ENCODE data around the gene CBX5. TPM values are rescaled to one million over a fixed set of nuclear protein-coding genes. Genes with fewer than 3 reads are reported as not detected.
A peak's percentile ranks its signal among the peaks of the same experiment; 100 is the strongest.

CBX5 gene
- total RNA-seq, 2 experiments from 2014 or later = 115 to 299 TPM

GRCh38 chr12:54221402-54221984 lies 58.4 kb downstream of the CBX5 start:
- H3K27ac ChIP-seq (ENCODE audit: low read depth, low read length, poor library complexity, severe bottlenecking) = no peak overlapping the region
- no peaks in the 10 kb centered on the region for H3K9me3 ChIP-seq (ENCODE audit: low read length)
- no peak overlapping the region for H3K4me2 ChIP-seq (ENCODE audit: low read length)
- no peak for DNase-seq (ENCODE audit: low spot score)
- no peak for TF ChIP-seq CTCF (conservative IDR thresholded peaks at IDR 0.05; ENCODE audit: low read length)
- TF ChIP-seq EZH2phosphoT487 (IDR thresholded peaks at IDR 0.05; ENCODE audit: borderline replicate concordance, low read depth, low read length) = no peak
- H3K9me2 ChIP-seq (ENCODE audit: insufficient read depth, low read length) = no peaks in the 10 kb centered on the region
- H3K79me2 ChIP-seq (ENCODE audit: insufficient read depth, low read depth, low read length) = no peaks in the 10 kb centered on the region
- H4K20me1 ChIP-seq (ENCODE audit: insufficient read depth, low read length) = no peaks in the 10 kb centered on the region
- H2AFZ ChIP-seq (ENCODE audit: low read length) = no peak overlapping the region
- POLR2A ChIA-PET = no interaction called here
- no peak overlapping the region for H3K4me3 ChIP-seq (ENCODE audit: low read depth, low read length, poor library complexity, severe bottlenecking)
- CTCF ChIA-PET (ENCODE audit: unreplicated experiment) = interaction anchor here (0.6 kb wide), 1 partner anchor 11 kb away, joined by 3 read pairs; no protein-coding TSS in a partner anchor
- no TSS peak for BruUV-seq (replicated peaks)
- peaks cover 31% of the 10 kb centered on the region for H3K4me1 ChIP-seq (ENCODE audit: insufficient read depth, low read length, poor library complexity, severe bottlenecking)
- H3K36me3 ChIP-seq (ENCODE audit: insufficient read depth, low read length) = no peaks in the 10 kb centered on the region
- intact Hi-C loops (cut with micrococcal nuclease; ENCODE audit: unreplicated experiment) = no loop called here

GRCh38 chr12:54220567-54220966 lies 59.4 kb downstream of the CBX5 start:
- no peak for DNase-seq (ENCODE audit: low spot score)
- Histone ChIP-seq H3K27ac (ENCODE audit: low read depth, low read length, poor library complexity, severe bottlenecking) (no peak overlapping the region), H3K4me1 (ENCODE audit: insufficient read depth, low read length, poor library complexity, severe bottlenecking) (peaks cover 40% of the 10 kb centered on the region), H3K9me2 (ENCODE audit: insufficient read depth, low read length) (no peaks in the 10 kb centered on the region), H3K4me2 (ENCODE audit: low read length) (no peak overlapping the region), H3K4me3 (ENCODE audit: low read depth, low read length, poor library complexity, severe bottlenecking) (no peak overlapping the region), H3K36me3 (ENCODE audit: insufficient read depth, low read length) (no peaks in the 10 kb centered on the region), H3K79me2 (ENCODE audit: insufficient read depth, low read depth, low read length) (no peaks in the 10 kb centered on the region), H4K20me1 (ENCODE audit: insufficient read depth, low read length) (no peaks in the 10 kb centered on the region), H3K9me3 (ENCODE audit: low read length) (no peaks in the 10 kb centered on the region), H2AFZ (ENCODE audit: low read length) (no peak overlapping the region)
- POLR2A ChIA-PET = no interaction called here
- no TSS peak for BruUV-seq (replicated peaks)
- no peak for TF ChIP-seq EZH2phosphoT487 (IDR thresholded peaks at IDR 0.05; ENCODE audit: borderline replicate concordance, low read depth, low read length)
- no peak for TF ChIP-seq CTCF (conservative IDR thresholded peaks at IDR 0.05; ENCODE audit: low read length)
- CTCF ChIA-PET (ENCODE audit: unreplicated experiment) = no interaction called here
- intact Hi-C loops (cut with micrococcal nuclease; ENCODE audit: unreplicated experiment) = loop anchor here (1.0 kb wide), 2 partner anchors 140 to 171 kb away; no protein-coding TSS in a partner anchor

GRCh38 chr12:54220092-54220557 lies 59.8 kb downstream of the CBX5 start:
- no TSS peak for BruUV-seq (replicated peaks)
- ChIA-PET CTCF (ENCODE audit: unreplicated experiment) (no interaction called here), POLR2A (interaction anchor here (1.1 kb wide), 1 partner anchor 22 kb away, joined by 9 read pairs; no protein-coding TSS in a partner anchor)
- Histone ChIP-seq H3K36me3 (ENCODE audit: insufficient read depth, low read length) (no peaks in the 10 kb centered on the region), H3K4me3 (ENCODE audit: low read depth, low read length, poor library complexity, severe bottlenecking) (no peak overlapping the region), H3K9me3 (ENCODE audit: low read length) (no peaks in the 10 kb centered on the region), H4K20me1 (ENCODE audit: insufficient read depth, low read length) (no peaks in the 10 kb centered on the region), H3K79me2 (ENCODE audit: insufficient read depth, low read depth, low read length) (no peaks in the 10 kb centered on the region), H3K9me2 (ENCODE audit: insufficient read depth, low read length) (no peaks in the 10 kb centered on the region), H3K4me1 (ENCODE audit: insufficient read depth, low read length, poor library complexity, severe bottlenecking) (peaks cover 45% of the 10 kb centered on the region), H3K27ac (ENCODE audit: low read depth, low read length, poor library complexity, severe bottlenecking) (no peak overlapping the region), H2AFZ (ENCODE audit: low read length) (no peak overlapping the region), H3K4me2 (ENCODE audit: low read length) (no peak overlapping the region)
- TF ChIP-seq EZH2phosphoT487 (IDR thresholded peaks at IDR 0.05; ENCODE audit: borderline replicate concordance, low read depth, low read length) (no peak), CTCF (conservative IDR thresholded peaks at IDR 0.05; ENCODE audit: low read length) (peak; percentile 83)
- intact Hi-C loops (cut with micrococcal nuclease; ENCODE audit: unreplicated experiment) = loop anchor here (1.0 kb wide), 2 partner anchors 140 to 171 kb away; no protein-coding TSS in a partner anchor
- peak; percentile 81 for DNase-seq (ENCODE audit: low spot score)
